HG03571 (cell line): ENCODE measurements around the gene DPP3.
"Not testable (repeated sequence)": the region's sequence is repeated elsewhere in the genome, so short reads cannot be mapped to it uniquely, and the experiment has no call there.

Experiments
- ATAC-seq: cut with Tn5 transposase; IDR thresholded peaks from one replicate; pipeline ENCODE4 v1.9.1; 2021; ENCODE audit not compliant: unreplicated experiment

The DPP3 gene

GRCh38 chr11:66464116-66464515 lies 16.1 kb upstream of the DPP3 start:
- not testable (repeated sequence) for ATAC-seq

GRCh38 chr11:66464916-66465315 lies 15.3 kb upstream of the DPP3 start:
- no peak for ATAC-seq

- ATAC-seq: no peak
Measured at GRCh38 chr11:66465373-66466224, 14.6 kb upstream of the DPP3 start.

DNA sequence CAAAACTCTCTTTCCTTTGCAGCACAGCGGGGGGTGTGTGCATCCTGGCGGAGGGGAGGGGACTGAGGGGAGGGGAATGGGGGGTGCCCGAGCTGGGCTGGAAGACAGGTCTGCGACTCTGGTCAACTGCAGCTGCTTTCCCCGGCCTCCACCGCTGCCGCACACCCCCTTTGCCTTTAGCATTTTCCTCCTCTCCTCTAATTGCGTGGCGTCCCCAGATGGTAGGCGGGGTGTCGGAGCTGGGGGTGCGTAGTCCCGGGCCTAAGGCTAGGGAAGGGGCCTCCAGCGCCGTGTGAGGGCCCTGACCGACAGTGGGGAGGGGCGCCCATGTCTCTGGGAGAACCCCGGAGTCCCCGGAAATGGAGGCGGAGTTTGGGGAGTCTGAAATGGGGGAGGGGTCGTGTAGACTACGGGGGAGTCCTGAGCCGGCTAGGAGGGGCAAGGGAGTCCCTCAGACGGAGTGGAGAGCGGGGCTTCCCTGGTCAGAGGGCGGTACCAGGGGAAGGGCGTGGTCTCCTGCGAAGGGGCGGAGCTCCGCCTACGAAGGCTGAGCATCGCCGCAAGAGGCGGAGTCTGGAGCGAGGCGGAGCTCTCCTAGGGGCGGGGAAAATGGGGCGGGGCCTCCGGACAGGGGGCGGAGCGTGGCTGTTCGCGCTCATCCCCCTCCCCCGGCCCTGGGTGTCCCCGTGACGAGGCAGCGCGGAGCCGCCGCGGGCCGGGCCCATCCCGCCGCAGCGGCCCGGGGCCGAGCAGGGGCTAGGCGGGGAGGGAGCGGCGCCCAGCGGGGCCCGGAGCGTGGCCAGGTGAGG lies 13.8 kb upstream of the DPP3 start, which contains the start of gene PELI3:
PELI3 (plus strand) TSS at position 681 of the 809 bp plus-strand sequence. CDS start 1,224 bp downstream, outside the sequence.
- peak; percentile 63 for ATAC-seq

DNA sequence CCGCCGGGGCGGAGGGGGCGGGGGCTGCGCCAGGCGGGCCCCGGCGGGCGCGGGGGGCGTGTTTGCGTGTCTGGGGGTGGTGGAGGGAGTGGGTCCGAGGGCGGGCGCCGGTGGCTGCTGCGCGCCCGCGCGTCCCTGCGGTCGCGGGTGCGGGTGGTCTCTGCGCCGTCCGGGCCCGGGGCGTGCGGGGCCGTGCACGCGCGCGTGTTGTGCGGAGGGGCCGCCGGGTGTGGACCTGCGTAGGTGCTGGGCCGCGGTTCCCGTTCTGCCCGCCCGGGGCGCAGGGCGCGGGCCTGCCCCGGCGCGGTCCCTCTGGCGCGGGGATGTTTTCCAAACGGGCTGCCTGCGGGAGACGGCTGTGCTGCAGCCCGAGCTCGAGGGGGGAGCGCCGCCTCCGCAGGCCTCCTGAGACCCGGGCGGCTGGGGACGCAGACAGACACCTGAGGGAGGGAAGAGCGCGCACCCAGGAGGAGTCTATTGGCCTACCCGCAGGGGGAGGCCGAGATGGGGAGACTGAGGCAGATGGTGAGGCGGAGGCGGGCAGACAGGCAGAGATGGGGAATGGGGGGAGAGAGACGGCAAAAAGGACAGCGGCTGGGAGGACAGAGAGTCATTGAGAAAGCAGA lies 13.1 kb upstream of the DPP3 start:
- peak; percentile 38 for ATAC-seq

DNA sequence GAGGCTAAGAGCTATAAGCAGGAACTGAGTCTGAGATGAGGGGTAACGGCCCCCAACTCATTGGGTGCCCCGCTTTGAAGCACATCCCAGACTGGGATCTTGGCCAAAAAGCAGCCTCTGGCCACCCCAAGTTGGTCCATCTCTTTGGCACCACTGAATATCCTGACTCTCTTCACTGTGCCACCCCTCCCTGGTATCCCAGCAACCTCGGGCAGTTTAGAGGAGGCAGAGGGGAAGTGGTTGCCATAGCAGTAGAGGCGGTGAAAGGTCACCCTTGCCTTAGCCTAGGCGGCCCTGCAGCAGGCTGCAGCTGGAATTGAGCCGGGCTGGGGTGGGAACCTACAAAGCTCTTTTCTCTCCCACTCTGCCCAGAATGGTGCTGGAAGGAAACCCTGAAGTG lies 12.5 kb upstream of the DPP3 start:
- no peak for ATAC-seq

GRCh38 chr11:66468691-66469090 lies 11.5 kb upstream of the DPP3 start:
- ATAC-seq: no peak

- no peak for ATAC-seq
Measured at GRCh38 chr11:66469441-66469840, 10.8 kb upstream of the DPP3 start.

- no peak for ATAC-seq
Measured at GRCh38 chr11:66470015-66470414, 10.2 kb upstream of the DPP3 start.

DNA sequence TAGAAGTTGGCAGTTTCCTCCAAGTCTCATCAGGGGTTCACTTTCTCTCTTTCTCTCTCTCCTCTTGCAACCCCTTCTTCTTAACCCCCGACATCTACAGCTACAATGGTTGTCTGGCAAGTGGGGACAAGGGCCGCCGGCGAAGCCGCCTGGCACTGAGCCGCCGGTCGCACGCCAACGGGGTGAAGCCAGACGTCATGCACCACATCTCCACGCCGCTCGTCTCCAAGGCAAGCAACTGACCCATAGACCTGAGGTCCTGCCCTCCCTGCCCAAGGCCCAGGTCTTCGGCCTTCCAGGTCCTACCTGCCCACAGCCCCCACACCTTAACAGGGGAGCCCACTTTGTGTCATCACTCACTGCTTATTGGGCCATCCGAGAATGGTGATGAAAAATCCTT lies 9.1 kb upstream of the DPP3 start:
- no peak for ATAC-seq

- ATAC-seq: no peak
Measured at GRCh38 chr11:66472054-66472453, 8.2 kb upstream of the DPP3 start.

DNA sequence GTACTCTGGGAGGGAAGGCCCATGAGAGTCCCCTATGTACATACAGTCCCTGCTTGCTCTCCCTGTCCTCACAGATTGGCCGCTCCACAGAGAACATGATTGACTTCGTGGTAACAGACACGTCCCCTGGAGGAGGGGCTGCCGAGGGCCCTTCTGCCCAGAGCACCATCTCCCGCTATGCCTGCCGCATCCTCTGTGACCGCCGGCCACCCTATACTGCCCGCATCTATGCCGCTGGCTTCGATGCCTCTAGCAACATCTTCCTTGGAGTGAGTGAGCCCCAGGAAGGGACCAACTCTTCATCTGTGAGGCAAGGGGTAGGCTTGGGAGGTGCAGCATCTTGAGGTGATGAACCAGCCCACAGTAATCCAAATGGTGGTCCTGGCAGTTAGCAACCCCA lies 7.1 kb upstream of the DPP3 start:
- ATAC-seq: no peak

- ATAC-seq: no peak
Measured at GRCh38 chr11:66473608-66474515, 6.4 kb upstream of the DPP3 start.

DNA sequence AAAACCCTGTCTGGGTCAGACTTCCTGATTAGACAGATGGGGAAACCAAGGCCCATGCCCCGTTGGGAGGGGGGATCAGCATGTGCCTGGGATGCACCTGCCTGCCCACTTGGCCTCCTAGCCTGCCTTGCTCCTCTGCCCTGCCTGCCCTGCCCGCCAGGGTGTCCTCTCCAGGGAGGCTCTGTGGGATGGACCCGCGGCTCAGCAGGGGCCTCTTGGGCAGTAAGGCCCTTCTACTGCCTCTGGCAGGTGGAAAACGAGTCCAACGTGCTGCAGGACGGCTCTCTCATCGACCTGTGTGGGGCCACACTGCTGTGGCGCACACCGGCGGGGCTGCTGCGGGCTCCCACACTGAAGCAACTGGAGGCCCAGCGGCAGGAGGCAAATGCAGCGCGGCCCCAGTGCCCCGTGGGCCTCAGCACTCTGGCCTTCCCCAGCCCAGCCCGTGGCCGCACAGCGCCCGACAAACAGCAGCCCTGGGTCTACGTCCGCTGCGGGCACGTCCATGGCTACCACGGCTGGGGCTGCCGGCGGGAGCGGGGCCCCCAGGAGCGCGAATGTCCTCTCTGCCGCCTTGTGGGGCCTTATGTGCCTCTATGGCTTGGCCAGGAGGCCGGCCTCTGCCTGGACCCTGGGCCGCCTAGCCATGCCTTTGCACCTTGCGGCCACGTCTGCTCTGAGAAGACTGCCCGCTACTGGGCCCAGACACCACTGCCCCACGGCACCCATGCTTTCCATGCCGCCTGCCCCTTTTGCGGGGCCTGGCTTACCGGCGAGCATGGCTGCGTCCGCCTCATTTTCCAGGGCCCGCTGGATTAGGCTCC lies 4.7 kb upstream of the DPP3 start:
- no peak for ATAC-seq

DNA sequence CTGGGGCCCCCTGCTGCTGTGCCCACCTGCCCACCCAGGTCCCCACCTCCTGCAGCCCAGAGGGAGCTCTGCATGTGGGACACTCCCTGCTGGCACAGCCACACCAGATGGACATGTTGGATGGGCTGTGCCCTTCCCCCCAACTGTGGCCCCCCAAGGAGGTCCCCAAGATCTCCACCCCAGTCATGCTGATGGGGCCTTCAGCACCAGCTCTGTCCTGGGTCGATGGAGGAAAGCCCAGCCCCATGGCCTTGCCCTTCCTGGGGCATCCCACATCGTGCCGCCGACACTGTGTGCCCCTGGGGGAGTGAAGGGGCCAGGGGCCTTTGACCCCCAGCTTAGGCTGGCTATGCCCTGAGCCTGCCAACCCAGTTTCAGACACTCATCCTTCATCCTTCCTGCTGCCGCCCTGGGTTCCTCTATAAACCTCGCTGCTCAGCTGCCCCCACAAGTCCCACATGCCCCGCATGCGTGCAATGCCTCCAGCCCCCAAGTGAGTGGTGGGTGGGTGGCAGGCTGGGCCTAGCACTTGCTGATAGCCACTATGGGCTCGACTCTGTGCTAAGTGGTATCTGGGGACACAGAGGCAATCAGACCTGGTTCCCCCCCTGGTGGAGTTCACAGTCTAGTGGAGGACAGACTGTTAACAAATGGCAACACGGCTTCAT lies 3.9 kb upstream of the DPP3 start:
- no peak for ATAC-seq

- no peak for ATAC-seq
Measured at GRCh38 chr11:66476841-66477251, 3.4 kb upstream of the DPP3 start.

- no peak for ATAC-seq
Measured at GRCh38 chr11:66477263-66478201, 2.7 kb upstream of the DPP3 start.
